ENCODE measurements around the gene ASIC2.

Gene ASIC2

DNA sequence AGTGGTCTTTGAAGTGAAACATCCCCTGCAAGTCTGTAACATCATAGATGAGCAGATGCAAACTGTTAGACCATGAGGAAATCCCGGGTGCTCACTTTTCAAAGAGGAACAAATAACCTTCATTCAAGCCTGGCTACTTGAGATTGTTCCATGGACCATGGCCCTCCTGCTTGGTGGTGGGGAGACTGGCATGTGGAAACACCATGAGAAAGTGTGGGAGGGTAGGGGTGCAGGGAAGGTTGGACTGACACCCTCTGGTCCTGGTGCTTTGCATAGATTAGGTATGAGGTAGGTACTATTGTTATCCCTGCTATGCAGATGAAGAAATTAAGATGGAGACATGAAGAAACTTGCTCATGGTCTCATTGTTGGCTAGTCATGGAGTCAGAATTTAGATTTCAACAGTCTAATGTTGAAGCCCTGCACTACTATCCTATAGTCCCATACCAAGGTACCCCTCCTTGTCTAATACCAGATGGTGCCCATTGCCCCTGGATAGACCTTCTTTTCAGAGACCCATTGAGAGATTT is 242.4 kb downstream of the ASIC2 start:
- TF ChIP-seq POU6F1 (CRISPR knock-in tag; IDR thresholded peaks at IDR 0.05; ENCODE audit: borderline replicate concordance, low read depth) (no peak), ZNF70 (CRISPR knock-in tag; IDR thresholded peaks at IDR 0.05) (no peak)

GRCh38 chr17:33049781-33050414 is 243.2 kb downstream of the ASIC2 start:
- ATAC-seq = peak; percentile 83
- TF ChIP-seq GLIS3 (CRISPR knock-in tag; IDR thresholded peaks at IDR 0.05) = no peak
- TF ChIP-seq, protein P1, sequence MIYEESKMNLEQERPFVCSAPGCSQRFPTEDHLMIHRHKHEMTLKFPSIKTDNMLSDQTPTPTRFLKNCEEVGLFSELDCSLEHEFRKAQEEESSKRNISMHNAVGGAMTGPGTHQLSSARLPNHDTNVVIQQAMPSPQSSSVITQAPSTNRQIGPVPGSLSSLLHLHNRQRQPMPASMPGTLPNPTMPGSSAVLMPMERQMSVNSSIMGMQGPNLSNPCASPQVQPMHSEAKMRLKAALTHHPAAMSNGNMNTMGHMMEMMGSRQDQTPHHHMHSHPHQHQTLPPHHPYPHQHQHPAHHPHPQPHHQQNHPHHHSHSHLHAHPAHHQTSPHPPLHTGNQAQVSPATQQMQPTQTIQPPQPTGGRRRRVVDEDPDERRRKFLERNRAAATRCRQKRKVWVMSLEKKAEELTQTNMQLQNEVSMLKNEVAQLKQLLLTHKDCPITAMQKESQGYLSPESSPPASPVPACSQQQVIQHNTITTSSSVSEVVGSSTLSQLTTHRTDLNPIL (CRISPR knock-in tag; IDR thresholded peaks at IDR 0.05; ENCODE audit: low read depth) = no peak
- no peak for TF ChIP-seq ZNF8 (CRISPR knock-in tag; IDR thresholded peaks at IDR 0.05)
- TF ChIP-seq TCF4 (CRISPR knock-in tag; IDR thresholded peaks at IDR 0.05; ENCODE audit: borderline replicate concordance) = no peak
- no peak for TF ChIP-seq CSDC2 (CRISPR knock-in tag; IDR thresholded peaks at IDR 0.05)
- TF ChIP-seq PATZ1 (CRISPR knock-in tag; IDR thresholded peaks at IDR 0.05; ENCODE audit: borderline replicate concordance) = no peak
- no peak for TF ChIP-seq CSRNP3 (CRISPR knock-in tag; IDR thresholded peaks at IDR 0.05)
- TF ChIP-seq ZC3H10 (CRISPR knock-in tag; IDR thresholded peaks at IDR 0.05) = no peak

More for the DNA sequence above, 242.4 kb downstream of the ASIC2 start:
- no peak for ATAC-seq

DNA sequence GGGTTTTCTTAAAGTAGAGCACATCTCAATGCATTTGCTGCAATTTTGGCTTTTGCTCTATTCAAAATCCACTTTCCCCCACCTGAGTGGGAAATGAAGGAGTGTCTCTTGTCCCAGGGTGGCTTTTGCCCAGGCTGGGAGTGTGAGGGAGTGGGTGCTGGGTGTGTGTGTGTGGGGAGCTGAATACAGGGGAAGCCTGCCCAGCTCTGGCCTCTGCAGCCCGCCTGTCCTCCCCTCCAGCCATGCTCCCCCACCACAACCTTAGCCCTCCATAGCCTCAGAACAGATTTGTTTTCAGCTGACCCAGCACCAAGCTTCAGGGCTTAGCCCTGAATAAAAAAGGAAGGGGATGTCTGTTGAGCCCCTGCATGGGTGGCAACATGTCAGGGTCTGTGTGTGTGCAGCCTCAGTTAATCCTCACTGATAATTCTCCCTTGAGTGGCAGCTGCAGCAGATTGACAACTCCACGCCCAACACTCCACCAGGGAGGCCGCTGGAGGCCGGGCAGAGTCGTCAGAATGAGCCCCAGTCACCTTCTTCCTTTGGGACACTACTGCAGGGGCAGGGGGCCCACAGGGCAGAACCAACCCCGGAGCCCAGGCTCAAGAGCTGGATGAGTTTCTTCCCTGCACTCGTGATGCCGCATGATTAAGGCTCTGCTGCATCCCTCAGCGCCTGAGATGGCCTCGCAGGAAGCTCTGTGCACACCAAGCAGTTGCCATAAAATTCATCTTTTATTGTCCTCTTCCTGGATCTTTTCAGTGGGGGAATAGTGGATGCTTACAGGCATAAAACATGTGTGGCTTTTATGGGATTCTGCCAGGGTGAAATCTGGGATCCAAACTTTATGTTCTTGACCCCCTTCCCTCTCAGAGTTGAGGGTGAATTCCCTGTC is 246.5 kb downstream of the ASIC2 start:
- TF ChIP-seq, protein P1 (CRISPR knock-in tag; IDR thresholded peaks at IDR 0.05; ENCODE audit: low read depth) = no peak
- TF ChIP-seq ARNTL (CRISPR knock-in tag; IDR thresholded peaks at IDR 0.05; ENCODE audit: borderline replicate concordance, low read depth) (no peak), PATZ1 (CRISPR knock-in tag; IDR thresholded peaks at IDR 0.05; ENCODE audit: borderline replicate concordance) (no peak), GLIS3 (CRISPR knock-in tag; IDR thresholded peaks at IDR 0.05) (no peak), TCF4 (CRISPR knock-in tag; IDR thresholded peaks at IDR 0.05; ENCODE audit: borderline replicate concordance) (no peak), ZC3H10 (CRISPR knock-in tag; IDR thresholded peaks at IDR 0.05) (no peak), PPARA (CRISPR knock-in tag; IDR thresholded peaks at IDR 0.05; ENCODE audit: borderline replicate concordance) (no peak), TSHZ2 (CRISPR knock-in tag; IDR thresholded peaks at IDR 0.05) (no peak), ESRRG (CRISPR knock-in tag; IDR thresholded peaks at IDR 0.05) (no peak), SNAI2 (CRISPR knock-in tag; IDR thresholded peaks at IDR 0.05) (no peak), POU6F1 (CRISPR knock-in tag; IDR thresholded peaks at IDR 0.05; ENCODE audit: borderline replicate concordance, low read depth) (no peak), OSR1 (CRISPR knock-in tag; IDR thresholded peaks at IDR 0.05) (no peak), ZFP30 (CRISPR knock-in tag; IDR thresholded peaks at IDR 0.05) (no peak), ZFP3 (CRISPR knock-in tag; IDR thresholded peaks at IDR 0.05) (no peak), BACH2 (CRISPR knock-in tag; IDR thresholded peaks at IDR 0.05; ENCODE audit: borderline replicate concordance) (no peak), ZNF70 (CRISPR knock-in tag; IDR thresholded peaks at IDR 0.05) (no peak)
- no peak for ATAC-seq

All from SK-N-SH treated with all-trans-retinoic acid at 6 μM for 48 hours (cell line).